Mesenteric fat pad (tissue), 1 donor: Measurements from ENCODE around the gene PAQR5. TPM values are rescaled to one million over a fixed set of nuclear protein-coding genes. Genes with fewer than 3 reads are reported as not detected.
A peak's percentile ranks its signal among the peaks of the same experiment; 100 is the strongest.

Experiments used
- DNase-seq: peaks from one replicate; pipeline ENCODE4 v3.0.0-alpha.2; 2020; ENCODE audit warnings: low spot score
- total RNA-seq: library from RNA; stranded (reverse); fragmentation: NEBNext Ultra II Directional; extraction: Animal tissue kit (Norgen Biotek cat#: 25700); gene quantifications from one replicate; pipeline ENCODE4 v1.2.1, GENCODE V29; 2021
- donor health status: DM: yes; HTN: yes; CAD: no.

PAQR5 gene
- total RNA-seq, 1 donor from 2014 or later: 0.74 TPM

DNA sequence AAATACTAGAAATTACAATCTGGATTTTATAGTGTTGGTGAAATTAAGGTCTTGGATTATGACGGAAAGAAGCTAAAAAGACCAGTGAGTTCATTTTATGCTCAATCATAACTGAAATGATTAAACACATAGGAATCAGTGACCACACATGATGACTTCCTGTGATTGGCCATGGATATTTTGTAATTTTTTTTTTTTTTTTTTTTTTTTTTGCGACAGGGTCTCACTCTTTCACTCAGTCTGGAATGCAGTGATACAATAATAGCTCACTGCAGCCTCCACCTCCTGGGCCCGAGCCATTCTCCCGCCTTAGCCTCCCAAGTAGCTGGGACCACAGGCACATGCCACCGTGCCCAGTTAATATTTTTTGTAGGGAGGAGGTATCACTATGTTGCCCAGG, 47.4 kb downstream of the PAQR5 start:
- no peak for DNase-seq

DNA sequence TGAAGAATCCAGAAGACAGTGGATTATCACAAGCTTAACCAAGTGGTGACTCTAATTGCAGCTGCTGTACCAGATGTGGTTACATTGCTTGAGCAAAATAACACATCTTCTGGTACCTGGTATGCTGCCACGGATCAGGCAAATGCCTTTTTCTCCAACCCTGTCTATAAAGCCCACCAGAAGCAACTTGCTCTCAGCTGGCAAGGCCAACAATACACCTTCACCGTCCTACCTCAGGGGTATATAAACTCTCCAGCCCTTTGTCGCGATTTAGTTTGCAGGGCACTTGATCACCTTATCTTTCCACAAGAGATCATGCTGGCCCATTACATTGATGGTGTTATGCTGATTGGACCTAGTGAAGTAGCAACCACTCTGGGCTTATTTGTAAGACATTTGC, 52.6 kb downstream of the PAQR5 start:
- no peak for DNase-seq

DNA sequence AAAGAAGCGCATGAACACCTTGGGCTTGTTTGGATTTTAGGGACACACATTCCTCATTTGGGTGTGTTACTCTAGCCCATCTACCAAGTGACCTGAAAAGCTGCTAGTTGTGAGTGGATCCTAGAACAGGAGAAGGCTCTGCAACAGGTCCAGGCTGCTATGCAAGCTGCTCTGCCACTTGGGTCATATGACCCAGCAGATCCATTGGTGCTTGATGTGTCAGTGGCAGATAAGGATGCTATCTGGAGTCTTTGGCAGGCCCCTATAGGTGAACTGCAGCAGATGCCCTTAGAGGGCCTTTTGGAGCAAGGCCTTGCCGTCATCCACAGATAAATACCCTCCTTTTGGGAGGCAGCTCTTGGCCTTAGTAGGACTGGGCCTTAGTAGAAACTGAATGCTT, 53.2 kb downstream of the PAQR5 start:
- DNase-seq: no peak

DNA sequence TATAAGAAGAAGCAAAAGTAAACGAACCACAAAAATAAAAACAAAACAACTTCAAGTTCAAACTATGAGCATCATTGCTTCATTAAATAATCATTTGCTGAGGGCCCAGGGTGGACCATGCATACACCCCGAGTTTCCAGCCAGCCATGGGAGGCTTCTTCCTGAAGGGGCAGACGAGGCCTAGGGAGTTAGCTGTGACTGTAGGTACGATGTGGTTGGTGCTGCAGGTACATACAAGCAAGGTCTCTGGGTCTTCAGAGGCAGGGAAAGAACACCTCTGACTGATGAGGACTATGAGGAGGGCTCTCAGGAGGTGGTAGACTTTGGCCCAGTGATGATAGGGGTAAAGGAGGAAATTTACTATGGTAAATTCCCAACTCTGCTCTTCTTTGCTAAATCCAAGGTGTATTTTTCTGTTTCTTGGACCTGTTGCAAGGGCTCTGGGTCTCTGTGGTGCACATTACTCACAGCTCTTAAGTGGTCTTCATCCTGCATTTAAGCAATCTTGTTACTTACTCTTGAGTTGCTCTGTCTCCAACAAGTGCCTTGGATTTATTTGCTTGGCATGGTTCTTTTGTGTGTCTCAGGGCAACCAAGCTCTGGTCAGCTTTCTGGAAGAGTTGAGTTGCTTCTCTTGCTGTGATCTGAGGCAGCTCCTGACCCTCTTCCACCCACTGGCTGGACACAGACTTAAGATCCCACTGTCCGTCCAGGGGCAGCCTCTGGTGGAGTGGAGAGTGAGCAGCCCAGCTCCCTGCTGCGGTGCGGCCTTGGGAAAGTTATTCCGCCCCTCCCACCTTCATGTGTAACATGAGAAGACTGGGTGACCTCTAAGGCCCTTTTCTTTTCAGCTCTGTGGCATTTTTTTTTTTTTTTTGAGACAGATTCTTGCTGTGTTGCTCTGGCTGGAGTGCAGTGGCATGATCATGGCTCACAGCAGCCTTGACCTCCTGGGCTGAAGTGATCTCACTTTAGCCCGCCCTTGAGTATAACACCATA, 59.4 kb downstream of the PAQR5 start:
- DNase-seq: no peak

DNA sequence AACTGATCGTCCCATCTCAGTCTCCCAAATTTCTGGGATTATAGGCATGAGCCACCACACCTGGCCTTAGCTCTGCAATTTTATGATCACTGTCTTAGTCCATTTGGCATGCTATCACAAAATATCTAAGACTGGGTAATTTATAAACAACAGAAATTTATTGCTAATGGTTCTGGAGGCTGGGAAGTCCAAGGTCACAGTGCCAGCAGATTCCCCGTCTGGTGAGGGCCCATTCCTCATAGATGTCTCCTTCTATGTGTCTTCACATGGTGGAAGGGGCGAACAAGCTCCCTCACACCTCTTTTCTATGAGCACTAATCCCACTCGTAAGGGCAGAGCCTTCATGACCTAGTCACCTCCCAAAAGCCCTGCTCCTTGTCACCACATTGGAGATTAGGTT, 60.1 kb downstream of the PAQR5 start:
- no peak for DNase-seq

DNA sequence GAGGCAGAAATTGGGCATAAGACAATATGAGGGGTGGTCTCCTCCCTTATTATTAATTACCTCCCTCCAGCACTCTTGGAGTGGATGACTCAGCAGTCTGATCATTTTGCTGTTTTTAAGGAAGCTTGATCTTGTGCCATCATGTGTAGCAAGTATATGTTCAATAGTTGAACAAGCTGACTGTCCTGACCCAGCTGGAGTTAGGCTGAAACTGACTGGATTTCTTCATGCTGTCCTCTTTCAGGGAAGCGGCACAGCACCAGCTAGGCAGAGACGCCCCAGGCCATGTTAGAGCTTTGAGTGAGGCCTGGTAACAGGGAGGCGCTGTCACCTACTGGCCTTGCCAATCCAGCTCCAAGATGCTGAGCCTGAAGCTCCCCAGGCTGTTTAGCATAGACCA, 61.0 kb downstream of the PAQR5 start:
- no peak for DNase-seq

GRCh38 chr15:69360642-69361041, 61.9 kb downstream of the PAQR5 start:
- no peak for DNase-seq

DNA sequence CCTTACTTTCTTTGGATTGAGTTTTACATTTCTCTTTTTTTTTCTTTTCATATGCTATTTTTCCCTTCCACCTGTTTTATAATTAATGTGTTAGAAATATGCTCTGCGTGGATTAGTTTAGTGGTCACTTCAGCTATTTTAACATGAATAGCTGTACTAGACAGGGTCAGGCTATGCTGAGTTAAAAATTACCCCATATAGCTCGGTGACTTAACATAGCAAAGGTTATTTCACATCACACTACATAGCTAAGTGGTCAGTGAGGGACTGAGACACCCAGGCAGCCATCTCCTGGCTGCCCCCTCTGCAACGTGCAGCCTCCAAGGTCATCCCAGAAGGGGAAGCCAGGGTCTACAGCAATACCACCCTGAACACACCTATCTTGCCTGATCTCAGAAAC, 68.5 kb downstream of the PAQR5 start:
- no peak for DNase-seq

DNA sequence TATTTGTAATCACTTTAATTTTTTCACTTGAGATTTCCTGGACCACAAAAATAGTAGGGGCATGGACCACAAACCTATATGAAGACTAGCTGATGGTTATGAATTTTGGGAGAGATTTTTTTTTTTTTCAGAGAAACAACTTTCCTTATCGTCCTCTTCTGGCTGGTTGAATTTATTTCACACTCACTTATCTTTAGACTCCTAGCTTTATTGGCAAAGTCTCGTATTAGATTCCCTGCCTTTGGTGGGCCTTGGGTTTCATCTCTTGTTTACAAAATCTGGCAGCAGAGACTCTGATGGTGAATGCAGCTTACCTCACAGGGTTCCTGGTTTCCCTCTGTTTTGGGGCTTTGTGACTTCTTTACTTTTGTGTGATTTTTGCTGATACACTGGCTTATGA, 70.9 kb downstream of the PAQR5 start:
- DNase-seq: no peak

DNA sequence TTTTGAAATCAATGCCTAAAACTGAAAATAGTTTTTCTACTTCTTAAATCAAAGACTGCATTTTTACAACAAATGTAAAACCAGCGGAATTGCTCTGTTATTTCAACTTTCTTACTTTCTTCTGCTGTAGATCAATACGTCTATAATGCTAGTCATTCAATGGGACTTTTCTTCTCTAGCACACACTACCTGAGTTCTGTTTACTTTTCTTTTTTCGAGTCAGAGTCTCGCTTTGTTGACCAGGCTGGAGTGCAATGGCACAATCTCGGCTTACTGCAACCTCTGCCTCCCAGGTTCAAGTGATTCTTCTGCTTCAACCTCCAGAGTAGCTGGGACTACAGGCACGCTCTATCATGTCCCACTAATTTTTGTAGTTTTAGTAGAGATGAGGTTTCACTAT, 74.7 kb downstream of the PAQR5 start:
- DNase-seq: no peak

DNA sequence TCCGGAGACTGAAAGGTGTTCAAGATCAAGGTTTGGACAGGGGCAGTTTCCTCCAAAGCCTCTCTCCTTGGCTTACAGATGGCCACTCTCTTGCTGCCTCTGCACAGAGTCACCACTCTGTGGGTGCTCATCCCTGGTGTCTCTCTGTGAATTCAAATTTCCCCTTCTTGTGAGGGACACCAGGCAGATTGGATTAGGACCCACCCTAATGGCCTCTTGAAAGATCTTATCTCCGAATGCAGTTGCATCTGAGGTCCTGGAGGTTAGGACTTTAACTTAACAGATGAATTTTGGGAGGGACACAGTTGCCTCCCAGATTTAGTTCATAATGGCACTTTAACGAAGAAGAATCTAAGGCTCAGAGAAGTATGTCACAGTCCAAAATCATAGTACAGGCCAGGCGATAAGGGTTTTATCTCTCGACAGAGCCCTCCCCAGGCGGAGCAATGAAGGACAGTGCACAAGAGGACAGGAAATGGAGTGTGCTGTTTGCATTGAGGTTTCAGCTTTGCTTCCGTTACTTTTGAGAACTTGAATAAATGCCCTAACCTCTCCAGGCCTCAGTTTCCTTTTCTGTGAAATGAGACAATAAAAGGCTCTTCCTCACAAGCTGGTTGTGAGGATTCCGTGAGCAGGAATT, 76.6 kb downstream of the PAQR5 start:
- peak; percentile 24 for DNase-seq

DNA sequence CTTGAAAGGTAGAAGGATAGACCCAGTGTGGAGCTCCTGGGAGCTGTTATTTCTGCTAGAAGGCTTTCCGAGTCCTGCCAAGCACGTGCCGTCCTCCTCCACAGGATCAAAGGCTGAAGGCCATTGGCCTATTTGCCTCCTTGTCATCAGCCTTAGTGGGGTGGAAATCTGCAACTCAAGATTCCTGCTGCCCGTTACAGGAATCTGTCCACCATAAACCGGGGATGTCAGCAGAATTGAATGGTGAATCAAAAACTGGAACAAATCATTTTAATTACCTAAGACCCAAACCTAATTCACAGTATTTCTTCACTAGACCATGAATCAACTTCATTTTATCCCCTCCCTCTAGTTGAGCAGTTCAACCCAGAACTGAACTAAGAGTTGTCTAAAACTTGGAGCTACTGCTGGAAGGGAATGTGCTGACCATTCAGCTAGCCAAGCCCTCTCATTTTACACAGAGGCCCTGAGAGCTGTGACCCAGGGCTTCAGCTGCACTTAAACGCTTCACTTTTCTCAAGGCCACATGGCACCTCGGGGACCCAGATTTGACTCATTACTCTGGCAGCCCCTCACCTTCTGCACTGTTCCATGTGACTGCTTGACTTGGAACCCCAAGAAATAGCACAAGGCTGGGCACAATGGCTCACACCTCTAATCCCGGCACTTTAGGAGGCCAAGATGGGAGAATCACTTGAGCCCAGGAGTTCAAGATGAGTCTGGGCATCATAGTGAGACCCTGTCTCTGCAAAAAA, 78.7 kb downstream of the PAQR5 start:
- DNase-seq: peak; percentile 28

- DNase-seq: peak; percentile 28
Measured at GRCh38 chr15:69380100-69380725, 81.5 kb downstream of the PAQR5 start.

- peak; percentile 72 for DNase-seq
Measured at GRCh38 chr15:69380726-69381105, 82.0 kb downstream of the PAQR5 start.

GRCh38 chr15:69382176-69382575, 83.5 kb downstream of the PAQR5 start:
- DNase-seq: peak; percentile 67

- DNase-seq: peak; percentile 59
Measured at GRCh38 chr15:69384066-69384465, 85.4 kb downstream of the PAQR5 start.

- DNase-seq: peak; percentile 81
Measured at GRCh38 chr15:69384626-69385598, 86.2 kb downstream of the PAQR5 start.

- DNase-seq: no peak
Measured at GRCh38 chr15:69385831-69386230, 87.1 kb downstream of the PAQR5 start.

DNA sequence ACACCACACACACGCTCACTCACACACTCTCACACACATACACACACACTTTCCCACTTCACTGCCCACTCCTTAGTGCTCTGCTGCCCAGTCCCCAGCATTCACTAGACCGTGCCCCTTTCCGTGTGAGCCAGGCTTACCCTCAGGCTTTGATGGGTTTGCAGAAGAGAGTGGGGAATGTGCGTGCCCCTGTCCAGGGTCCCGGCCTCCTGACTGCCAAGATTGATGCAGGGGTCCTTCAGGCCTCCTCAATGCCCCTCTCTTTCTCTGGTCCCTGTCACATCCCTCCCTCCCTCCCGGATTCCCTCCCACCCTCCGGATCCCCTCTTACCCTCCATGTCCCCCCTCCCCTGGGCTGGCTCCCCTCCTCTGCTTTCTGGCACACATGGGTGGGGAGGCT, 87.6 kb downstream of the PAQR5 start:
- no peak for DNase-seq

DNA sequence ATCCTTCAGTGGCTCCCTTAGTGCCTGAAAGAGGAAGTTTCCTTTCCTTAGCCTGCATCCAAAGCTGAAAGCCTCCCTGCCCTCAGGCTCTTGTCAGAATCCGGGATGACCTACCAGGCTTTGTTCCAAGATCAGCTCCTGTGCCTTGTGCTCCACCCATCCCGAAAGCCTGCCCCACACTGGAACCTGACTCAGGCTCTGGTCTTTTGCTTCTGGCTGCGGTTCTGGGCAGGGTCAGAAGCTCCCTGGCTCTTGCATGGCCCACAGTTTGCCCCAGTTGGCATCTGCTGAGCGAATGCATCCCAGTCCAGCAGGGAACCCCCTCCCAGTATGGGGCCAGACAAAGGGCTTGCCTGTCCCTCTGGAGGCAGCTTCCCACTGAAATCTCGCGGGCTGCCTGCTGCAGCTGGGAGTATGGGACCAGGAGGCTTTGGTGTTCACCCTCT, 89.6 kb downstream of the PAQR5 start:
- no peak for DNase-seq
